Esophagus squamous epithelium (tissue), 5 donors: Measurements from ENCODE around the gene NGLY1. TPM values are rescaled to one million over a fixed set of nuclear protein-coding genes. Genes with fewer than 3 reads are reported as not detected.

Experiments used
- DNase-seq: peaks from one replicate; lab custom pipeline; 2025; lab: John Stamatoyannopoulos, UW
- H3K27ac ChIP-seq, 4 donors: fragments of 200-600 bp; sonication (generic); one replicate each; pipeline ENCODE4 v1.5.1; 2016 to 2019; ENCODE audit warnings: mild to moderate bottlenecking in 1 of 4
- H3K27me3 ChIP-seq, 4 donors: fragments of 200-600 bp; sonication (generic); 1 replicate in 3 of 4; 2 replicates in 1 of 4; pipeline versions ENCODE4 v1.5.1 to v1.6.0; 2017 to 2021; ENCODE audit warnings: antibody characterized with exemption in 1 of 4
- H3K36me3 ChIP-seq, 3 donors: fragments of 200-600 bp; sonication (generic); one replicate each; pipeline ENCODE4 v1.5.1; 2016 to 2019
- H3K4me1 ChIP-seq, 3 donors: fragments of 200-600 bp; sonication (generic); one replicate each; pipeline ENCODE4 v1.5.1; 2017 to 2019
- H3K4me3 ChIP-seq, 4 donors: fragments of 200-600 bp; sonication (generic); 1 replicate in 3 of 4; 2 replicates in 1 of 4; pipeline ENCODE4 v1.5.1; 2016 to 2019; ENCODE audit warnings: mild to moderate bottlenecking in 2 of 4, moderate library complexity in 1 of 4
- H3K9me3 ChIP-seq, 3 donors: fragments of 200-600 bp; sonication (generic); one replicate each; pipeline ENCODE4 v1.5.1; 2016 to 2019
- POLR2A ChIP-seq, 4 donors: fragments of 450-650 bp; IDR thresholded peaks; one replicate each; pipeline ENCODE4 v1.6.1; 2017; ENCODE audit warnings: antibody characterized with exemption in 4 of 4, mild to moderate bottlenecking in 4 of 4, moderate library complexity in 3 of 4
- WGBS, 2 donors: methylation state at CpG; one replicate each; pipeline ENCODE4 v1.1.5; 2018; 5-methylcytosine and 5-hydroxymethylcytosine counted together
- intact Hi-C: fragments of 100-400 bp; cut with DNase I; formaldehyde crosslinking; loops from one replicate; pipeline ENCODE4 v1.15.0; 2022
- total RNA-seq, 4 donors: library from RNA; depleted of rRNA; stranded (reverse); fragments of >200 nt; gene quantifications; one replicate each; pipeline ENCODE4 v1.1.0, GENCODE V29; 2016
- TF ChIP-seq, protein P1 (sequence below), 6 experiments: fragments of 450-650 bp in 4 of 6; fragments of 200-600 bp in 2 of 6; sonication (generic) in 2 of 6; IDR thresholded peaks; one replicate each; pipeline ENCODE4 v1.5.1; 2016 to 2019; ENCODE audit warnings: antibody characterized with exemption in 6 of 6, mild to moderate bottlenecking in 4 of 6, moderate library complexity in 4 of 6
- donor health status: DM: yes; HTN: yes; CAD: no.

NGLY1 gene
- total RNA-seq, 4 donors from 2014 or later: 21.3 to 33.8 (median 30.1) TPM

DNA sequence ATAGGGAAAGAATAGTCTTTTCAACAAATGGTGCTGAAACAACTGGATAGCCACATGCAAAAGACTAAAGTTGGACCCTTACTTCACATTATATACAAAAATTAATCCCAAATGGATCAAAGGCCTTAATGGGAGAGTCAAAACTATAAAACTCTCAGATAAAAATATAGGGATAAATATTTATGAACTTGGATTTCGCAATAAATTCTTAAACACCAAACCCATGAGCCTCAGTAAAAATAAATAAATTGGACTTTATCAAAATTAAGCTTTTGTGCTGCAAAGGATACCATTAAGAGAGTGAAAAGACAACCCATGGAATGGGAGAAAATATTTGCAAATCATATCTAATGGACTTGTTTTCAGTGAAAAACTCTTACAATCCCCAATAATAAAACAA, 99.8 kb downstream of the NGLY1 start:
- Histone ChIP-seq H3K9me3 (no peaks in the 10 kb centered on the region), H3K4me1 (no peaks in the 10 kb centered on the region), H3K27me3 (no peaks in the 10 kb centered on the region), H3K4me3 (no peak overlapping the region), H3K27ac (no peak overlapping the region), H3K36me3 (no peaks in the 10 kb centered on the region)
- WGBS, 2 donors: 89 to 91% methylated on average over 1 of the region's 1 CpG
- intact Hi-C loops: no loop called here
- no peak for TF ChIP-seq POLR2A (IDR thresholded peaks at IDR 0.05)
- DNase-seq: no peak

DNA sequence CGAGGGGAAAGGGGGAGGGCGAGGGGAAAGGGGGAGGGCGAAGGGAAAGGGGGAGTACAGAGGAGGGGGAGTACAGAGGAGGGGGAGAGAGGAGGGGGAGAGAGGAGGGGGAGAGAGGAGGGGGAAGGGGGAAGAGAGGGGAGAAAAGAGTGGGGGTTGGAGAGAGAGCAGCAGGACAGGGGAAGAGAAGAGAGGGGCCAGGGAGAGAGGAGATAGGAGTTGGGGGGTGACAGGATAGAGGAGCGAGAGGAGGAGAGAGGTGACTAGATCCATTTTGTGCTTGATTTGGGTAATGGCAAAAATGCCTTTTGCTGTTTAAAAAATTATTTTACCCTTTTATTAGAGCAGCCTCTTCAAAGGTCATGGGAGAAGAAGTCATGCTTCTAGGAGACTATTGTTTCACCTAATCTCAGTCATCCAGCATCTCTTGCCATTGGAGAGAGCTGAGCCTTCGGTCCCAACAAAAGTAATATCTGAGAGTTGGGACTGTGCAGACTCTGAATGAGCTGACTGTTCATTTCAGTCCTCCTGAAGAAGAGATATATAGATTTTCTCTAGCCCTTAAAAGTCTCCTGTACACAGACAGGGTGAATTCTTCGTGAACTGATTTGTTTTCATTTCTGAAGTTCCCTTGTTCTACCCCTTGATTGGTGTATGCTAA, 103.5 kb downstream of the NGLY1 start:
- Histone ChIP-seq H3K9me3 (no peaks in the 10 kb centered on the region), H3K4me3 (no peak overlapping the region), H3K27ac (no peak overlapping the region), H3K36me3 (no peaks in the 10 kb centered on the region), H3K4me1 (no peaks in the 10 kb centered on the region), H3K27me3 (no peaks in the 10 kb centered on the region)
- intact Hi-C loops: no loop called here
- DNase-seq: no peak
- 84 to 90% methylated on average over 6 of the region's 6 CpGs for WGBS, 2 donors
- no peak for TF ChIP-seq POLR2A (IDR thresholded peaks at IDR 0.05)
- TF ChIP-seq, protein P1, sequence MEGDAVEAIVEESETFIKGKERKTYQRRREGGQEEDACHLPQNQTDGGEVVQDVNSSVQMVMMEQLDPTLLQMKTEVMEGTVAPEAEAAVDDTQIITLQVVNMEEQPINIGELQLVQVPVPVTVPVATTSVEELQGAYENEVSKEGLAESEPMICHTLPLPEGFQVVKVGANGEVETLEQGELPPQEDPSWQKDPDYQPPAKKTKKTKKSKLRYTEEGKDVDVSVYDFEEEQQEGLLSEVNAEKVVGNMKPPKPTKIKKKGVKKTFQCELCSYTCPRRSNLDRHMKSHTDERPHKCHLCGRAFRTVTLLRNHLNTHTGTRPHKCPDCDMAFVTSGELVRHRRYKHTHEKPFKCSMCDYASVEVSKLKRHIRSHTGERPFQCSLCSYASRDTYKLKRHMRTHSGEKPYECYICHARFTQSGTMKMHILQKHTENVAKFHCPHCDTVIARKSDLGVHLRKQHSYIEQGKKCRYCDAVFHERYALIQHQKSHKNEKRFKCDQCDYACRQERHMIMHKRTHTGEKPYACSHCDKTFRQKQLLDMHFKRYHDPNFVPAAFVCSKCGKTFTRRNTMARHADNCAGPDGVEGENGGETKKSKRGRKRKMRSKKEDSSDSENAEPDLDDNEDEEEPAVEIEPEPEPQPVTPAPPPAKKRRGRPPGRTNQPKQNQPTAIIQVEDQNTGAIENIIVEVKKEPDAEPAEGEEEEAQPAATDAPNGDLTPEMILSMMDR (IDR thresholded peaks at IDR 0.05): no peak

DNA sequence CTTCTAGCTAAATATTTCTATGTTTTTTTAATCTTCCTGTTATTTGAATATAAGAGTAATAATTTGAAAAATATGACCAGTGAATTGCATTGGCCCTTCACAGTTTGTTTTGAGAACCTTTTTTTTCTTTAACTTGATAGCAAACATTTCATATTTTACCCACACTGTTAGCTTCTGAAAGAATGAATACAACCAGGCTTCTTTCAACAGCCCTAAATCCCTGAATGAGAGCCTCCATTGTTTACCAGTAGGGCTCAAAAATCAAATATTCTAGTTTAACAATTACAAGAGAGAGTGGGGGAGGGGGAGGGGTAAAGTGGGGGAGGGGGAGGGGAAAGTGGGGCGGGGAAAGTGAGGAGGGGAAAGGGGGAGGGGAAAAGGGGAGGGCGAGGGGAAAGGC, 104.1 kb downstream of the NGLY1 start:
- no peaks in the 10 kb centered on the region for H3K27me3 ChIP-seq
- no CpG with 5 or more reads among the region's 2 CpGs for WGBS, 2 donors
- H3K36me3 ChIP-seq: no peaks in the 10 kb centered on the region
- intact Hi-C loops: no loop called here
- DNase-seq: no peak
- TF ChIP-seq, protein P1 (IDR thresholded peaks at IDR 0.05): no peak
- no peak for TF ChIP-seq POLR2A (IDR thresholded peaks at IDR 0.05)
- no peak overlapping the region for H3K4me3 ChIP-seq
- no peak overlapping the region for H3K27ac ChIP-seq
- no peaks in the 10 kb centered on the region for H3K4me1 ChIP-seq
- no peaks in the 10 kb centered on the region for H3K9me3 ChIP-seq

DNA sequence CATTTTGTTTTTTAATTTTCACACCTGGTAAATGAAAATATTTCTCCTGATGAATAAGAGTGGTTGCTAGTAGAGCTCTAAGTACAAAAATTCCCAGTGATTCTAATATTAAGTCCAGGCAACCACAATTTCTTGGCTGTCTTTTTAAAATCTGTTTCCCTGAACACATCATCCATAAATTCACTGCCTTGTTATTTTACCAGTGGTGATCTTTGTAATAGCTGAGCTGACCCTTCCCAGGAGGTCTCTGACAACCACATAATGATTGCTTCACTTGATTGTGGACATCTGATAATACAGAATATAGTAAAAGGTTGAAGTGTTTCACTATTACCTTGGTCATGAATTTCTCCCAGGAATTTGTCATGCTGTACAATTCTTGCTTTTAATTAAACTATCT, 104.7 kb downstream of the NGLY1 start:
- Histone ChIP-seq H3K27ac (no peak overlapping the region), H3K36me3 (no peaks in the 10 kb centered on the region), H3K9me3 (no peaks in the 10 kb centered on the region), H3K4me3 (no peak overlapping the region), H3K4me1 (no peaks in the 10 kb centered on the region), H3K27me3 (no peaks in the 10 kb centered on the region)
- intact Hi-C loops: no loop called here
- no peak for DNase-seq
- TF ChIP-seq, protein P1 (IDR thresholded peaks at IDR 0.05): no peak
- TF ChIP-seq POLR2A (IDR thresholded peaks at IDR 0.05): no peak

DNA sequence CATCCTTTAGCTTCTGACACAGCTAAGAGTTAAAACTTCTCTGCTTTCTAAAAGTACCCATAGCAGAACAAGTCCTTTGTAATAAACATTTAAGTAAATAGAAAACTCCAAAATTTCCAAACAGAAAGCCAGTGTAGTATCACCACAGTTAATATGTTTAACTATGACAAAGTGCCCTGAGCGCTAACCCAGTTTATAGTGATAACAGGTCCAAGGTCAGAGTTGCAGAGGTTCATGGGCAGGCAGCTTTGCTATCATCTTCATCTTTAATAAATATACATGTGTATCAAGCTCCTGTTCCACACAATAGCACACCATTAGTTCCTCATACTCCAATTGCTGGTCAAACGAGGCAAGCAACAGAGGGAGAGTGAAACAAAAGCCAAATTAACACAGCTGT, 106.1 kb downstream of the NGLY1 start:
- TF ChIP-seq, protein P1 (IDR thresholded peaks at IDR 0.05): no peak
- no peaks in the 10 kb centered on the region for H3K4me1 ChIP-seq
- H3K9me3 ChIP-seq: no peaks in the 10 kb centered on the region
- WGBS, 2 donors: 77 to 79% methylated on average over 2 of the region's 2 CpGs
- H3K27ac ChIP-seq: no peak overlapping the region
- no peaks in the 10 kb centered on the region for H3K36me3 ChIP-seq
- no peaks in the 10 kb centered on the region for H3K27me3 ChIP-seq
- DNase-seq: no peak
- H3K4me3 ChIP-seq: no peak overlapping the region
- intact Hi-C loops: no loop called here

DNA sequence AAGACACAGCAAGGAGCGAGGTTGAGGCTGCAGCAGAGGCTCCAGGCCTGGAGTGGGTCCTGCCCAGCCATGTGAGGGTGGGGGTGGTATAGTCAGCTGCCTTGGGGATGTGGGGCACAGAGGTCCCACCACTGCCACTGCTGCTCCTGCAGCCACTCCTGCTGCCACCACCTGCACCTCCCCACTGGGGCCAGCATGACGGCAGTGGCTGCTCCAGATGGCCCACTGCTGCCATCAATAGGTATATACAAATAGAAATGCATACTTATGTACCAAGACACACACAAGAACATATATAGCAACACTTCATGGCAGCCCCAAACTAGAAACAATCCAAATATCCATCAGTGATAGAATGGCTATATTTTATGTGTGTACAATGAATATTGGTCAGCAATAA, 108.6 kb downstream of the NGLY1 start:
- intact Hi-C loops: no loop called here

More for the DNA sequence above, 108.6 kb downstream of the NGLY1 start:
- WGBS, 2 donors: 100% methylated on average over 1 of the region's 2 CpGs
- no peak for DNase-seq
- Histone ChIP-seq H3K36me3 (no peaks in the 10 kb centered on the region), H3K4me3 (no peak overlapping the region), H3K27ac (no peak overlapping the region), H3K9me3 (no peaks in the 10 kb centered on the region), H3K27me3 (no peaks in the 10 kb centered on the region), H3K4me1 (peaks cover 0 to 17% (median 0%) of the 10 kb centered on the region in 3 donors)
- TF ChIP-seq POLR2A (IDR thresholded peaks at IDR 0.05): no peak
- TF ChIP-seq, protein P1 (IDR thresholded peaks at IDR 0.05): no peak
